Jurkat, Clone E6-1 (cell line): ENCODE measurements around the gene HOXB13.
"Not testable (repeated sequence)": the region's sequence is repeated elsewhere in the genome, so short reads cannot be mapped to it uniquely, and the experiment has no call there.

ENCODE experiments used
- DNase-seq: peaks from one replicate; pipeline ENCODE4 v3.0.0-alpha.2; 2011; ENCODE audit warnings: low read depth, low spot score
- H3K4me3 ChIP-seq: 2 replicates; pipeline ENCODE4 v1.5.1; 2011; ENCODE audit warnings: mild to moderate bottlenecking, low read length, control low read depth, moderate library complexity

The HOXB13 gene

GRCh38 chr17:48718227-48718760, 10.3 kb downstream of the HOXB13 start:
- H3K4me3 ChIP-seq = no peak overlapping the region

GRCh38 chr17:48717367-48718226, 11.0 kb downstream of the HOXB13 start:
- no peak for DNase-seq
- H3K4me3 ChIP-seq = no peak overlapping the region

More at GRCh38 chr17:48718227-48718760, 10.3 kb downstream of the HOXB13 start:
- DNase-seq = no peak

- H3K4me3 ChIP-seq, DNase-seq: not testable (repeated sequence)
Measured at GRCh38 chr17:48716549-48716948, 12.0 kb downstream of the HOXB13 start.

GRCh38 chr17:48715496-48716399, 12.8 kb downstream of the HOXB13 start:
- DNase-seq = no peak
- H3K4me3 ChIP-seq = no peak overlapping the region

GRCh38 chr17:48711128-48711527, 17.4 kb downstream of the HOXB13 start:
- H3K4me3 ChIP-seq = no peak overlapping the region

GRCh38 chr17:48704361-48705248, 23.9 kb downstream of the HOXB13 start:
- DNase-seq = no peak

More at GRCh38 chr17:48711128-48711527, 17.4 kb downstream of the HOXB13 start:
- DNase-seq = no peak

GRCh38 chr17:48701864-48702532, 26.6 kb downstream of the HOXB13 start:
- no peak for DNase-seq
- H3K4me3 ChIP-seq = no peak overlapping the region

More at GRCh38 chr17:48704361-48705248, 23.9 kb downstream of the HOXB13 start:
- no peak overlapping the region for H3K4me3 ChIP-seq

GRCh38 chr17:48693178-48693577, 35.4 kb downstream of the HOXB13 start:
- H3K4me3 ChIP-seq = no peak overlapping the region
- no peak for DNase-seq

GRCh38 chr17:48692049-48692448, 36.5 kb downstream of the HOXB13 start:
- no peak for DNase-seq
- no peak overlapping the region for H3K4me3 ChIP-seq

- no peak overlapping the region for H3K4me3 ChIP-seq
- no peak for DNase-seq
Measured at GRCh38 chr17:48690655-48691054, 37.9 kb downstream of the HOXB13 start.

GRCh38 chr17:48681609-48682008, 46.9 kb downstream of the HOXB13 start:
- DNase-seq = no peak
- no peak overlapping the region for H3K4me3 ChIP-seq

- H3K4me3 ChIP-seq = no peak overlapping the region
- no peak for DNase-seq
Measured at GRCh38 chr17:48679385-48680096, 49.0 kb downstream of the HOXB13 start.

- peak overlapping the region; percentile 27 for H3K4me3 ChIP-seq
- DNase-seq = peak; percentile 12
Measured at GRCh38 chr17:48678141-48678971, 50.2 kb downstream of the HOXB13 start.

- no peak overlapping the region for H3K4me3 ChIP-seq
- no peak for DNase-seq
Measured at GRCh38 chr17:48676963-48677558, 51.5 kb downstream of the HOXB13 start.
